Brain pericyte (primary cell): ENCODE results near the gene FAM32A.

Experiments used
- DNase-seq: peaks from one replicate; pipeline ENCODE4 v3.0.0-alpha.2; 2012; ENCODE audit warnings: low read depth, low spot score

FAM32A gene

GRCh38 chr19:16202320-16203255 lies 17.4 kb downstream of the FAM32A start:
- DNase-seq = no peak

DNA sequence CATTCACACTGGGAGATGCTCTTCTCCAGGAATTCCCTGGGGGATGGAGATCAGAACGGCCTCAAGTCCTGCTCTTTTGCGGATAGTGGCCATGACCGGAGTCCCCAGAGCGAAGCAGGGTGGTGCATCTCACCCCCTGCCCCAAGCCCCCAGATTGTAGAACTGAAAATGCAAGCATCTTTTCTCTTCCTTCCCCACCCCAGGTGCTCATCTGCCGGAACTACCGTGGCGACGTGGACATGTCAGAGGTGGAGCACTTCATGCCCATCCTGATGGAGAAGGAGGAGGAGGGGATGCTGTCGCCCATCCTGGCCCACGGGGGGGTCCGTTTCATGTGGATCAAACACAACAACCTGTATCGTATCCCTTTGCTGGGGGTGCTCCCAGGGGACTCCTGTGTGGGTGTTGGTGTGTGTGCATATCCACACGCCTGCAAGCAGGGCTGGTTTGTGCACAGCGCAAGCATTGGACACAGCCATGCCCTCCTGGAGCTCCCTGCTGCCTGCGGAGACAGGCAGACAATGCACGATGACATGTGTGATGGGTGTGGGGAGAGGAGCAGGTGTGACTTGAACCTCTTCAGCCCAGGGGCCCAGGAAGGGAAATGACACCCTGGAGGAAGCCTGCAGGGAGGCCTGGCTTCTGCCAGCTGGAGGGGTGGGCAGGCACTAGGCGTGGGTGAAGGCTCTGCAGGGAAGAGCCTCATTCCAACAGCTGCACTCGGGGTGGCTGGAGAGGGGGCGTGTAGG lies 18.2 kb downstream of the FAM32A start:
- DNase-seq = no peak

GRCh38 chr19:16204005-16204294 lies 18.7 kb downstream of the FAM32A start:
- DNase-seq = no peak

- no peak for DNase-seq
Observed at GRCh38 chr19:16205205-16206045, 20.2 kb downstream of the FAM32A start.

- DNase-seq = no peak
Observed at GRCh38 chr19:16206046-16206605, 20.9 kb downstream of the FAM32A start.

DNA sequence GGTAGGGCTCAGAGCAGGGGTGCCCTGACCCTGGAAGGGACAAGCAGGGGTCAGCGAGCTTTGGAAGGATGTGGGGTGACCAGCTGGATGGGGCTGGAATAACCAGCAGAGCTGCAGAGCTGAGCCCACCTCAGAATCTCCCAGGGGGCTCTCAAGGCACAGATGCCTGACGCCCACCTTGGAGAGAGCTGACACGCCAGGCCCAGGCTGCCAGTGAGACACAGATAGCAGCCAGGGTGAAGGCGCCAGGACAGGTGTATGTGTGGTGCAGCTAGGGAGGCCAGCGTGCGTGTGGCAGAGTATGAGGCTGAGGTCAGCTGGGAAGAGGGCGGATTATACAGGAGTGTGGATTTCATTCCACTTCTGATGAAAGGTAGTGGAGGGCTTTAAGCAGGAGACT lies 21.4 kb downstream of the FAM32A start:
- no peak for DNase-seq

DNA sequence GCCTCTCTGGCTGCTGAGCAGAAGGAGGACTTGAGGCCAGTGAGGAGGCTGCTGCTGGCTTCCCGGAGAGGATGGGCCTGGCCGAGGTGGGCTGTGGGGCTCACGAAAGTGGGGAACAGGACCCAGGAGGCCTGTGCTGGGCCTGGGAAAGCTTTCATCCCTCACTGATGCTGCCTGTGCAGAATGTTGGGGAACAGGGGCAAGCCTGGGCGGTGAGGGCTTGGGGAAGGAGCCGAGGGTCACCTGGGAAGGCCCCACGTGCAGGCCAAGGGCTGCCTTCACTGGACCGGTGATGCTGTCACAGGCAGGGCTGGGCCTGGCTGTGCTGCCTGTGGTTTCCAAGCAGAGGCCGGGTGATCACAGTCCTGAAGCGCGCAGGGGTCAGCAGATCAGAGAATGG lies 21.9 kb downstream of the FAM32A start:
- no peak for DNase-seq

GRCh38 chr19:16207490-16208025 lies 22.3 kb downstream of the FAM32A start:
- no peak for DNase-seq

GRCh38 chr19:16208064-16208759 lies 23.0 kb downstream of the FAM32A start:
- no peak for DNase-seq

DNA sequence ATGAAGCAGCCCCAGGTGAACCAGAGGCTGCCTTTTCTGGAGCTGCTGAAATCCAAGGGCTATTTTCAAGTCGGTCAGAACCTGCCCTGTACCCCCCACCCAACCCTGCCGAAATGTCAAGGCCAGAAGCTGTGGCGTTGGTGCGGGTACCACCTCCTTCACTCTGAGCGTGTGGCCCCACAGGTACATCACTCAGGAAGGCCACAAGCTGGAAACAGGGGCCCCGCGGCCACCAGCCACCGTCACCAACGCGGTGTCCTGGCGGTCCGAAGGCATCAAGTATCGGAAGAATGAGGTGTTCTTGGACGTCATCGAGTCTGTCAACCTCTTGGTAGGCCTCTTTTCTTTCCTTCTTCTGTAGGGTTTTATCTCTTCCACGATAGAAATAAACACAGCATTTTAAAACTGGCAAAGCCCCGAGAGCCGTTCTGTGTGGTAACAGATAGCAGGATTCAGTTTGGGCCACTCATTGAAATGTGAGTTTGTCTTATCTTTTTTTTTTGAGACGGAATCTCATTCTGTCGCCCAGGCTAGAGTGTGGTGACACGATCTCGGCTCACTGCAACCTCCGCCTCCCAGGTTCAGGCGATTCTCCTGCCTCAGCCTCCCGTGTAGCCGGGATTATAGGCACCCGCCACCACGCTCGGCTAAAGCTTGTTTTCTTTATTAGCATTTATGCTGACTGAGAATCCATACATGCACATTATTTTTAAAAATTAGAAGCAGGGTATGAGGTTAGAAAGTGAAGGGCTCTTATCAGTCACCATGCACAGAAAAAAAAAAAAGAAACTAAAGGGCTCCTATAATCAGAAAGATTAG lies 23.8 kb downstream of the FAM32A start:
- no peak for DNase-seq

GRCh38 chr19:16210168-16210567 lies 25.0 kb downstream of the FAM32A start:
- no peak for DNase-seq

DNA sequence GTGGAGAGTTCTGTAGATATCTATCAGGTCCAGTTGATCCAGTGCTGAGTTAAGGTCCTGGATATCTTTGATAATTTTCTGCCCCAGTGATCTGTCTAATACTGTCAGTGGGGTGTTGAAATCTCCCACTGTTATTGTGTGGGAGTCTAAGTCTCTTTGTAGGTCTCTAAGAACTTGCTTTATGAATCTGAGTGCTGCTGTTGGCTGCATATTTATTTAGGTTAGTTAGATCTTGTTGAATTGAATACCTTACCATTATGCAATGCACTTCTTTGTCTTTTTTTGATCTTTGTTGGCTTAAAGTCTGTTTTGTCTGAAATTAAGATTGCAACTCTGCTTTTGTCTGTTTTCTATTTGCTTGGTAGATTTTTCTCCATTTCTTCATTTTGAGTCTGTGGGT lies 27.9 kb downstream of the FAM32A start:
- DNase-seq = no peak

GRCh38 chr19:16216744-16217670 lies 31.8 kb downstream of the FAM32A start:
- DNase-seq = no peak

GRCh38 chr19:16217716-16218451 lies 32.7 kb downstream of the FAM32A start:
- DNase-seq = no peak

- DNase-seq = no peak
Observed at GRCh38 chr19:16218851-16219250, 33.6 kb downstream of the FAM32A start.

GRCh38 chr19:16222806-16223205 lies 37.6 kb downstream of the FAM32A start:
- DNase-seq = no peak

- no peak for DNase-seq
Observed at GRCh38 chr19:16223746-16224145, 38.5 kb downstream of the FAM32A start.
